ENCODE measurements around the gene NKG7. TPM values are rescaled to one million over a fixed set of nuclear protein-coding genes. Genes with fewer than 3 reads are reported as not detected.

Gene NKG7
- total and polyA plus RNA-seq, 2 experiments from 2014 or later: not detected

DNA sequence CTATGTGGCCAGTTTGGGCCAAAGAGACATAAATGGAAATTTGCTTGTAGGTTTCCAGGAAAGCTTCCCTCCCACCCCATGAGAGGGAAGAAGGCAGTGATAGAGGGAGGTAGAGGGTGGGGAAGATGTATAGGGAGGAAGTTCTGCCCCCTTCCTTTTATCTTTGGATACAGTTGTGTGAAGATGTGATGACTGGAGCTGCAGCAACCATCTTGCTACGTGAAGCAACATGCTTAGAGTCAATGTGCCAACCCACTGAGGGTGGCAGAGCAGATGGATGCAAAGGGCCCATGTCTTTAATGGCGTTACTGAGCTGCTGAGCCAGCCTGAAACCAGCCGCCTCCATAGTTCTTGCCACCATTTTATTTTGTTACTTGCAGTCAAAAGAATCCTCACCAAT is 41.3 kb downstream of the NKG7 start:
- H3K79me2 ChIP-seq: no peaks in the 10 kb centered on the region
- H3K36me3 ChIP-seq (replicated peaks; ENCODE audit: insufficient read depth, low read depth): no peaks in the 10 kb centered on the region
- no peaks in the 10 kb centered on the region for H3K4me1 ChIP-seq (ENCODE audit: insufficient read depth)
- no peak overlapping the region for H3K27ac ChIP-seq
- H3K9me3 ChIP-seq (ENCODE audit: low read depth): no peaks in the 10 kb centered on the region
- DNase-seq (ENCODE audit: low spot score): no peak
- no peaks in the 10 kb centered on the region for H4K20me1 ChIP-seq (ENCODE audit: insufficient read depth, poor library complexity, severe bottlenecking)
- no peak overlapping the region for H3K4me2 ChIP-seq
- no peak overlapping the region for H3K4me3 ChIP-seq
- no peak for TF ChIP-seq EZH2phosphoT487 (IDR thresholded peaks at IDR 0.05; ENCODE audit: low read depth, severe bottlenecking, unreplicated experiment)
- TF ChIP-seq, protein P1, sequence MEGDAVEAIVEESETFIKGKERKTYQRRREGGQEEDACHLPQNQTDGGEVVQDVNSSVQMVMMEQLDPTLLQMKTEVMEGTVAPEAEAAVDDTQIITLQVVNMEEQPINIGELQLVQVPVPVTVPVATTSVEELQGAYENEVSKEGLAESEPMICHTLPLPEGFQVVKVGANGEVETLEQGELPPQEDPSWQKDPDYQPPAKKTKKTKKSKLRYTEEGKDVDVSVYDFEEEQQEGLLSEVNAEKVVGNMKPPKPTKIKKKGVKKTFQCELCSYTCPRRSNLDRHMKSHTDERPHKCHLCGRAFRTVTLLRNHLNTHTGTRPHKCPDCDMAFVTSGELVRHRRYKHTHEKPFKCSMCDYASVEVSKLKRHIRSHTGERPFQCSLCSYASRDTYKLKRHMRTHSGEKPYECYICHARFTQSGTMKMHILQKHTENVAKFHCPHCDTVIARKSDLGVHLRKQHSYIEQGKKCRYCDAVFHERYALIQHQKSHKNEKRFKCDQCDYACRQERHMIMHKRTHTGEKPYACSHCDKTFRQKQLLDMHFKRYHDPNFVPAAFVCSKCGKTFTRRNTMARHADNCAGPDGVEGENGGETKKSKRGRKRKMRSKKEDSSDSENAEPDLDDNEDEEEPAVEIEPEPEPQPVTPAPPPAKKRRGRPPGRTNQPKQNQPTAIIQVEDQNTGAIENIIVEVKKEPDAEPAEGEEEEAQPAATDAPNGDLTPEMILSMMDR (IDR thresholded peaks at IDR 0.05; ENCODE audit: poor library complexity): no peak
- no peak for TF ChIP-seq EZH2 (IDR thresholded peaks at IDR 0.05; ENCODE audit: borderline replicate concordance)
- 87% methylated on average over 3 of the region's 3 CpGs for WGBS (ENCODE audit: low lambda C conversion rate, missing lambda C conversion rate)
- no peaks in the 10 kb centered on the region for H3K9me2 ChIP-seq (replicated peaks; ENCODE audit: insufficient read depth)
- H3K27me3 ChIP-seq: no peaks in the 10 kb centered on the region
- H2AFZ ChIP-seq: no peak overlapping the region

DNA sequence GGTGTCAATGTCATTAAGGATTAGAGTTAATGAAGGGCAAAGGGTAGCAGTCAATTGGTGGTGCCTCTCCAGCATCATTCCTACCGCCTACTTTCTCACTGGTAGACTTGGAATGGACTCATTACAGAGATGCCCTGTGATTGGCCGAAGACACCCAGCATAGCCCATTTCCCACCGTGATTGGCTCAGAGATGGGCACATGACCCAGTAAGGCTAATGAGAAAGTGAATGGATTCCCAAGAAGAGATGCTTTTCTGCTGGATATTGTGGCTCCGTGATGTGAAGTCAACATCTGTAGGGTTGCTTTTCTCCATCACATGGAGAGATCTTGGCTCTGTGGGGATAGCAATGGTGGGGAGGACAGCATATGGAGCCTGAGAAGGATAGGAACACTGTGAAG is 42.1 kb downstream of the NKG7 start:
- WGBS (ENCODE audit: low lambda C conversion rate, missing lambda C conversion rate): 94% methylated on average over 4 of the region's 4 CpGs
- Histone ChIP-seq H3K79me2 (no peaks in the 10 kb centered on the region), H3K36me3 (replicated peaks; ENCODE audit: insufficient read depth, low read depth) (no peaks in the 10 kb centered on the region), H2AFZ (no peak overlapping the region), H3K9me2 (replicated peaks; ENCODE audit: insufficient read depth) (no peaks in the 10 kb centered on the region), H3K4me1 (ENCODE audit: insufficient read depth) (no peaks in the 10 kb centered on the region), H3K27me3 (no peaks in the 10 kb centered on the region), H3K27ac (no peak overlapping the region), H4K20me1 (ENCODE audit: insufficient read depth, poor library complexity, severe bottlenecking) (no peaks in the 10 kb centered on the region), H3K4me3 (no peak overlapping the region), H3K9me3 (ENCODE audit: low read depth) (no peaks in the 10 kb centered on the region), H3K4me2 (no peak overlapping the region)
- DNase-seq (ENCODE audit: low spot score): no peak
- TF ChIP-seq, protein P1 (IDR thresholded peaks at IDR 0.05; ENCODE audit: poor library complexity): no peak
- no peak for TF ChIP-seq EZH2phosphoT487 (IDR thresholded peaks at IDR 0.05; ENCODE audit: low read depth, severe bottlenecking, unreplicated experiment)
- TF ChIP-seq EZH2 (IDR thresholded peaks at IDR 0.05; ENCODE audit: borderline replicate concordance): no peak

DNA sequence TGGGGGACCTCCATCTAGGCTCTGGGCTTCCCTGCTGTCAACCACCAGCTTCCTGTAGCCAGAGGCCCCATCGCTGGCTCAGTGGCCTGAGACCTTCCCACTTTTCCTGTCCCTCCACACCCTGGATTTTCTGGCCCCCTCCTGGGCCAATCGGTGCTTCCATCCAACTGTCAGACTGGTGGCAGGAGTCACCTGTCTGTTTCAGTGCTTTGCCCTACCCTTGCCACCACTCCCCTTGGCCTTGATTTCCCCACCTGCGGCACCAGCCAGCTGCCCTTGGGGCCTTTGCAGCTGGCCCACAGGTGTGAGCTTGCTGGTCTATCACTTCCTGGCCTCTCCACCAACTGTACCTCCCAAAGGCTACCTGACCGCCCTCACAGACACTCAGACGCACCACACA is 43.0 kb downstream of the NKG7 start:
- no peaks in the 10 kb centered on the region for H4K20me1 ChIP-seq (ENCODE audit: insufficient read depth, poor library complexity, severe bottlenecking)
- no peak overlapping the region for H2AFZ ChIP-seq
- H3K4me1 ChIP-seq (ENCODE audit: insufficient read depth): no peaks in the 10 kb centered on the region
- H3K4me3 ChIP-seq: no peak overlapping the region
- no peak overlapping the region for H3K27ac ChIP-seq
- DNase-seq (ENCODE audit: low spot score): no peak
- no peak overlapping the region for H3K4me2 ChIP-seq
- 96% methylated on average over 5 of the region's 5 CpGs for WGBS (ENCODE audit: low lambda C conversion rate, missing lambda C conversion rate)
- TF ChIP-seq EZH2 (IDR thresholded peaks at IDR 0.05; ENCODE audit: borderline replicate concordance): no peak
- no peak for TF ChIP-seq EZH2phosphoT487 (IDR thresholded peaks at IDR 0.05; ENCODE audit: low read depth, severe bottlenecking, unreplicated experiment)
- TF ChIP-seq, protein P1 (IDR thresholded peaks at IDR 0.05; ENCODE audit: poor library complexity): no peak
- H3K9me2 ChIP-seq (replicated peaks; ENCODE audit: insufficient read depth): no peaks in the 10 kb centered on the region
- H3K36me3 ChIP-seq (replicated peaks; ENCODE audit: insufficient read depth, low read depth): no peaks in the 10 kb centered on the region
- H3K9me3 ChIP-seq (ENCODE audit: low read depth): no peaks in the 10 kb centered on the region
- H3K79me2 ChIP-seq: no peaks in the 10 kb centered on the region
- no peaks in the 10 kb centered on the region for H3K27me3 ChIP-seq
